ENCODE results near the gene PMEPA1.
A peak's percentile ranks its signal among the peaks of the same experiment; 100 is the strongest.

PMEPA1 gene

DNA sequence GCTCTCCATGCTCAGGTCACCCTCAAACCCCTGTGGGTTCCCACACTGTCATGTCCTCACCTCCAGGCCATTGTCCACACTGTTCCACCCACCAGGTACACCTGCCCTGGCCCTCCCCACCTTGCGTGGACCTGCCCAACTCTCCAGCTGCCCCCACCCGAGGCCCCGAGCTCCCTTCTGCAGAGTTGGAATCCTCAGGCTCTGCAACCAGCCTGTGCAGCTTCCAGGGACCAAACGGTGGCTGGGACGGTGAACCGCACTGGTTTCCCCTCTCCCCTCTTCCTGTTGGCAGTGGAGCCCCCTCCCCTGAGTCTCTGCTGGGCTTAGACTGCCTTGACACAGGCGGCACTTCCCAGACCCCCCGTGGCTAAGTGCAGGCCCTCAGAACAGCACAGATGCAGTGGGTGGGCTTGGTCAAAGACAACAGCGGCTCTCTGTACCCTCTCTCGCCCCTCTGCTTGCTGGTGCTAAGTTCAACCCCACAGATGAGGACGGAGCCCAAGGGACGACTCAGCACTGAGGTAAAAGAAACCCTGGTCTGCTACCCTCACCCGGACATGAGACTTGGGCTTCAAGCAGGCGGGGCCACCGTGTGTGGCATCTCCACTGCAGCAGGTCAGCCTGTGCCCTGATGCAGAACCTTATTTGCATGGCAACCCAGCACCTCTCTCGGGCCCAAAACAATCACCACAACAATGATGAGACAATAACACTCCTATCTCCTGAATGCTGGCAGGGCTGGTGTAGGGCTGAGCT is 100.6 kb downstream of the PMEPA1 start:
- Mint-ChIP-seq H3K4me3 (no peak overlapping the region), H3K27me3 (no peaks in the 10 kb centered on the region), H3K36me3 (peaks cover 11 to 28% of the 10 kb centered on the region in 2 donors), H3K9me3 (no peaks in the 10 kb centered on the region), H3K4me1 (peaks cover 14 to 18% of the 10 kb centered on the region in 2 donors), H3K27ac (no peak overlapping the region)
- DNase-seq (no peak), ATAC-seq (replicated peaks) (no peak)

DNA sequence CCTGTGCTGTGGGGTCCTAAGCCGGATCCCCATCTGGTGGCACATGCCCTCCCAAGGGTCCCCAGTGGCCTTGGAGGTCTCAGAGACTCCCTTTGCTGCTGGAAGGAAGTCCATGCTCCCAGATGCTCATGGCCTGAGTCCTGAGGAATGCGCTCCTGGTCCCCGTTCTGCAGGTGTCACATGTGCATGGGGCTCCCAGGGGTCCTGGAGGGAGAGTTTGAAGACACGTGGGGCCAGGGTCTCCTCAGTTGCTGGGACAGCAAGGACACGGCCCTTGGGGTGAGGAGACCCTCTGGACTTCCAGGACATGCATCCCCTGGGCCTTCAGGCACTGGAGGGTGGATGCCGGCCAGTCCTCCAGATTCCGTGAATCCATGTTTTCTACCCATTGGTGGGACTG is 101.3 kb downstream of the PMEPA1 start:
- Mint-ChIP-seq H3K4me3 (no peak overlapping the region), H3K4me1 (peaks cover 14 to 18% of the 10 kb centered on the region in 2 donors), H3K9me3 (no peaks in the 10 kb centered on the region), H3K36me3 (peaks cover 11 to 28% of the 10 kb centered on the region in 2 donors), H3K27me3 (no peaks in the 10 kb centered on the region), H3K27ac (no peak overlapping the region)
- no peak for ATAC-seq (replicated peaks)
- DNase-seq: no peak

DNA sequence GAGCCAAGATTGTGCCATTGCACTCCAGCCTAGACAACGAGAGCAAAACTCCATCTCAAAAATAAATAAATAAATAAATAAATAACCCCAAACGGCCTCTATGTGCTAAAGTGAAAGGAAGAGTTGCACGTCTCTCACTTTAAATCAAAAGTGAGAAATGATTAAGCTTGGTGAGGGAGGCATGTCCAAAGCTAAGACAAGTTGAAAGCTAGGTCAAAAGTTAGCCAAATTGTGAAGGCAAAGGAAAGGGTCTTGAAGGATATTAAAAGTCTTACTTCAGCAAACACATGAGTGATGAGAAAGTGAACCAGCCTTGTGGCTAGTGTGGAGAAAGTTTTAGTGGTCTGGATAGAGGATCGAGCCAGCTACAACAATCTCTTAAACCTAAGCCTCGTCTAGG is 103.9 kb downstream of the PMEPA1 start:
- no peak for DNase-seq
- peaks cover 16 to 20% of the 10 kb centered on the region in 2 donors for H3K4me1 Mint-ChIP-seq
- H3K9me3 Mint-ChIP-seq: peaks cover 0 to 1% of the 10 kb centered on the region in 2 donors
- no peak for ATAC-seq (replicated peaks)
- H3K27me3 Mint-ChIP-seq: peaks cover 4 to 5% of the 10 kb centered on the region in 2 donors
- H3K27ac Mint-ChIP-seq: no peak overlapping the region
- no peak overlapping the region for H3K4me3 Mint-ChIP-seq
- peaks cover 10 to 23% of the 10 kb centered on the region in 2 donors for H3K36me3 Mint-ChIP-seq

DNA sequence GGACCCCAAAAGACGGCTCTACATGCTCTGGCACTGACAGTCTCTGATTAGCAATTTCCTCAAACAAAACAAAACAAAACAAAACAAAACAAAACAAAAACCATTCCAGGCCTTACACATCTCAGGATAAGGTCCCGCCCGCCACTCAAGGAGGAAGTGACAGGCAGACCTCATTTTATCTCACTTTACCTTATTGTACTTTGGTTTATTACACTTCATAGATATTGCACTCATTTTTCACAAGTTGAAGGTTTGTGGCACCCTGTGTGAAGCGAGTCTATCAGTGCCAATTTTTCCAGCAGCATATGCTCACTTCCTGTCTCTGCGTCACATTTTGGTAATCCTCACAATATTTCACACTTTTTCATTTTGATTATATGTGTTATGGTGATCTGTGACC is 104.8 kb downstream of the PMEPA1 start:
- H3K9me3 Mint-ChIP-seq: peaks cover 0 to 1% of the 10 kb centered on the region in 2 donors
- peaks cover 10 to 15% of the 10 kb centered on the region in 2 donors for H3K4me1 Mint-ChIP-seq
- no peak overlapping the region for H3K27ac Mint-ChIP-seq
- H3K36me3 Mint-ChIP-seq: peaks cover 4 to 17% of the 10 kb centered on the region in 2 donors
- DNase-seq: no peak
- peaks cover 5 to 6% of the 10 kb centered on the region in 2 donors for H3K27me3 Mint-ChIP-seq
- ATAC-seq (replicated peaks): no peak
- no peak overlapping the region for H3K4me3 Mint-ChIP-seq

DNA sequence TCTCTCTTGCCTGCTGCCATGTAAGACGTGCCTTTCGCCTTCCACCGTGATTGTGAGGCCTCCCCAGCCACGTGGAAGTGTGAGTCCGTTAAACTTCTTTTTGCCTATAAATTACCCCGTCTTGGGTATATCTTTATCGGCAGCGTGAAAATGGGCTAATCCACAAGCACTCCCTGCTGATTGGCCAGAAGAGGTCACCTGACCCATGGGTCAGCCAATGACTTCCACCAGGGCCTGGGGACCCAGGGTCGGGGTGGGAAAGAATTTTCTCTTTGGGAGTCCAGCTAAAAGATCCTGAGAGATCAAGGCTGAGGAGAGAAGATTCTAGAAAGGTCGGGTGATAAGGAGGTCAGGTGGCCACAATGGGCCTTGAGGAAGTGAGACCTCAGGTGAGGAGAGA is 106.7 kb downstream of the PMEPA1 start:
- DNase-seq: no peak
- Mint-ChIP-seq H3K4me1 (peaks cover 5 to 7% of the 10 kb centered on the region in 2 donors), H3K9me3 (peaks cover 0 to 1% of the 10 kb centered on the region in 2 donors), H3K4me3 (no peak overlapping the region), H3K27ac (no peak overlapping the region), H3K36me3 (peaks cover under 1 to 2% of the 10 kb centered on the region in 2 donors), H3K27me3 (peaks cover 5 to 6% of the 10 kb centered on the region in 2 donors)
- no peak for ATAC-seq (replicated peaks)

DNA sequence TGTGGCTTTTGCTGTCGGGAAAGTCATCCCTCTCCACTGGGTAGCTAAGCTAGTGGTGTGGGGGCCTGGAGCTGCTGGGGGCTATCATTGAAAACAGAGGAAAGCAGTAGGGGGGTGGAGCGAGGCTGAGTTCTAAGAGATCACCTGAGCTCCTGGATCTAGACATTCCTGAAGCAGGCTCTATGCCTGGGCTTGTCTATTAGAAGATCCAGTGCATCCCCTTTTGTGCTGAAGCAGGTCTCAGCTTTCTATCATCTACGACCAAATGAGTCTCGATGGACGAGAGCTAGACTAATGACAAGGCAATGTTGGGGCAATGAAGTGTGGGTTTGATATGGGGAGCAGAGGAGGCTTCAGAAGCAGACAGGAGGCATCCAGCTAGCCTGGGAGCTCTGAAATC is 108.1 kb downstream of the PMEPA1 start:
- H3K4me1 Mint-ChIP-seq: peaks cover 11 to 12% of the 10 kb centered on the region in 2 donors
- H3K27ac Mint-ChIP-seq: peak overlapping the region; percentile 32
- H3K36me3 Mint-ChIP-seq: no peaks in the 10 kb centered on the region
- ATAC-seq (replicated peaks) (no peak), DNase-seq (no peak)
- no peak overlapping the region for H3K4me3 Mint-ChIP-seq
- peaks cover 0 to 1% of the 10 kb centered on the region in 2 donors for H3K9me3 Mint-ChIP-seq
- H3K27me3 Mint-ChIP-seq: peaks cover 5 to 6% of the 10 kb centered on the region in 2 donors

DNA sequence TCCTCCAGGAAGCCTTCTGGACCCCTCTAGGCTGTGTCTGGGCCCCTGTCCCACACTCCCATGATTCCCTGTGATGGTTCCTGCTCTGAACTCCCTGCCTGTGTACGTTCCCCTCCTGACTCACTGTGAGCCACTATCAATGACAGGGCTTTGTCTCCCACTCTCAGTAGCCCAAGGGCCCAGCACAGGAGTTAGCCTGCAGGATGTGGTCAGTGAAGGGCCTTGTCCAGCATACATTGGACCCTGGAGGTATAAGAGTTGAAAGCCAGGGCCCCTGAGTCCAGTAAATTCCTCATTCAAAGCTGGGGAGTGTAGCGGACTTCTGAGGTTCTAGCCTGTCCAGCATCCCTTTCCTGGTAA is 108.6 kb downstream of the PMEPA1 start:
- Mint-ChIP-seq H3K4me1 (peaks cover 11 to 12% of the 10 kb centered on the region in 2 donors), H3K27me3 (peaks cover 5 to 6% of the 10 kb centered on the region in 2 donors), H3K36me3 (no peaks in the 10 kb centered on the region), H3K4me3 (no peak overlapping the region), H3K27ac (no peak overlapping the region), H3K9me3 (peaks cover 0 to 1% of the 10 kb centered on the region in 2 donors)
- ATAC-seq (replicated peaks) (no peak), DNase-seq (no peak)

DNA sequence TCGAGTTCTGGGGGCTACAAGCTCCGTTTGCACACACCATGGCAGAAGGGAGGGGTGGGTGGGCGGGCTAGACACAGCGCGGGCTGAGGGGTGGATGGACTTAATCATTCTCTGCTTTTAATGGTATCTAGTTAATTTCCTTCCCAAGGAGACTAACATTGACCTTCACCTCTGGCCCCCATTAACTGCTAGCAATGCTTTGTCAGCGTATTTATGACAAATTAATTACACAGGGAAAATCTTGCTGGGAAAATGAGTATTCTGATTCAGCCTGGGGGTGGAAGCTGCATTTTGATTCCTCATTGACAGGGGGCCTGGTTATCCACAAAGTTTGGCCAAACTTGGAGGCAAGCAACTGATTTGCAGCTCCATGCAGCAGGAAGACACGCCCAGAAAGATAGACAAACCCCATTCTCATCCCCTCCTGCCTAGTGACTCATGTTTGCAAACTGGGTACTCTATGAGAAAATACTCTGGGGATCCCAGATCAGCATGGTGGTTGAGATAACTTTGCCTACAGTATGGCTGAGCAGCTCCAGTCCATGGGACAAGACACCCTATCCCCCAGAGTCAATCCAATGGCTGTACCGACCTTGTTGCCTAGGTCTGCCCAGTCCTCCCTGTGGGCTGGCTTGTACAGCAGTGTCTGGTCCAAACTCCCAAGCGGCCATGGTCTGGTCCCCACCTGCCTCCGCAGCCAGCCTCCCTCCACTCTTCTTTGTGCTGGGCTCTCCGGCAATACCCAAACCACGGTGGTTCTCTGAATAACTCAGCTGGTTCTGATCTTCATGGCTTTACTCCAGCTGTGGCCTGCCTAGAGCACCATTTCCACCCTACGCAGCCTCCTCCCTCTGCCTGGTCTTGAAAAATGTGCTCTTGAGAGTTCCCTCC is 109.2 kb downstream of the PMEPA1 start:
- ATAC-seq (replicated peaks) (peak in 1 of 2 donors; percentile 55), DNase-seq (no peak)
- H3K4me1 Mint-ChIP-seq: peaks cover 12 to 13% of the 10 kb centered on the region in 2 donors
- no peak overlapping the region for H3K4me3 Mint-ChIP-seq
- H3K27me3 Mint-ChIP-seq: peaks cover 5 to 6% of the 10 kb centered on the region in 2 donors
- peaks cover 0 to 1% of the 10 kb centered on the region in 2 donors for H3K36me3 Mint-ChIP-seq
- H3K9me3 Mint-ChIP-seq: peaks cover 0 to 1% of the 10 kb centered on the region in 2 donors
- H3K27ac Mint-ChIP-seq: no peak overlapping the region

DNA sequence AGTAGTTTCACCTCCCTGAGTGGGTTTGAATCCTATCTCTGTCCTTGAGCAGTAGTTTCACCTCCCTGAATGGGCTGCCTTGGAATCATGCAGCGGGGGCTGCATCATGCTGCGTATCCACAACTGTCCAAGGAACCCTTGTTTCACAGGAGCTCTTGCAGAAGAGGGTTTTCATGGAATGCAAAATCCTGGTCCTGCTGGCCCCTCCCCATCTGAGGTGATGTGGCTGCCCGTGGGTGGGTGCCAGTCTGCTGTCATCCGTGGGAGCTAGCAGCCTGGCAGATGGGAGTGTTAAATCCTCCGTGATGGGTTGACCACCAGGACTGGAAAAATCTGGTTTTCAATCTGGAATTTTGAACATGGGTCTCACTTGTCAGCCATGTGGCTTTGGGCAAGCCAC is 111.3 kb downstream of the PMEPA1 start:
- DNase-seq: no peak
- Mint-ChIP-seq H3K4me3 (no peak overlapping the region), H3K27me3 (peaks cover 5 to 6% of the 10 kb centered on the region in 2 donors)

More for the DNA sequence above, 111.3 kb downstream of the PMEPA1 start:
- ATAC-seq (replicated peaks): no peak
- H3K36me3 Mint-ChIP-seq: peaks cover 0 to 1% of the 10 kb centered on the region in 2 donors
- H3K27ac Mint-ChIP-seq: no peak overlapping the region
- H3K4me1 Mint-ChIP-seq: peaks cover 15 to 23% of the 10 kb centered on the region in 2 donors
- H3K9me3 Mint-ChIP-seq: peaks cover 0 to 1% of the 10 kb centered on the region in 2 donors

All from stimulated activated naive B cell treated with anti-CD40 and anti-IgM and Interleukin-4, amounts not matched to agents 10 μg/mL and 1 μg/mL and 100 μg/mL, for 72 hours (primary cell).